PFSK-1 (cell line): ENCODE measurements around the gene ZFAND5.

Source experiments
- FOXP2 ChIP-seq: optimal IDR thresholded peaks from 2 replicates; pipeline ENCODE3; 2011; ENCODE audit warnings: borderline replicate concordance, control low read depth, inconsistent platforms; ENCODE audit not compliant: insufficient read depth; ENCODE audit errors: extremely low read length, extremely low read depth
- POLR2AphosphoS5 ChIP-seq: IDR thresholded peaks from 2 replicates; pipeline ENCODE4 v1.6.1; 2012; ENCODE audit warnings: low read depth, mild to moderate bottlenecking, control low read depth, low read length, moderate library complexity
- SIN3A ChIP-seq: IDR thresholded peaks from 2 replicates; pipeline ENCODE4 v1.6.1; 2012; ENCODE audit warnings: mild to moderate bottlenecking, low read length, moderate library complexity, borderline replicate concordance; ENCODE audit not compliant: insufficient read depth
- TAF1 ChIP-seq: IDR thresholded peaks from 2 replicates; pipeline ENCODE4 v1.6.1; 2012; ENCODE audit warnings: low read length, control low read depth, borderline replicate concordance; ENCODE audit not compliant: insufficient read depth
- TF ChIP-seq, protein P1 (sequence below), 2 experiments: IDR thresholded peaks; 2 replicates each; pipeline versions ENCODE4 v1.6.1 to v1.8.0; 2011 to 2012; ENCODE audit warnings: low read depth in 2 of 2, low read length in 2 of 2, control low read depth in 1 of 2, inconsistent platforms in 1 of 2, mild to moderate bottlenecking in 1 of 2, moderate library complexity in 1 of 2; ENCODE audit not compliant: insufficient read depth in 1 of 2

The ZFAND5 gene

DNA sequence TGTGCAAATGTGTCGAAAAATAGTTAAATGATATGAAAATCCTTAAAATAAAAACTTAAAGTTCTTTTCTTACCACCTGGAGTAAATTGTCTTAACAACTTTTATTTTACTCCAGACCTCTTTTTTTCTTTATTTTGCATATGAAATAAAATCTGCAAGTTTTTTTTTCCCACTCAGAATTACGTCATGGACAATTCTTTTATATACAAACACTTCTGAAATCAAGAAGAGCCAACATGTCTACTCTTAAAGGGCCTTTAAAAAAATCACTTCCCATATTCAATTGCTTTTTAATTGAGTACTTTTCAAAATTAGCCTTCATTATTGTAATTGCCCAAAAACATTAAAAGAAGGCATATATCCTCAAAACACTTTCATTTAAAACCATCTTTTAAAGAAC, 37.7 kb upstream of the ZFAND5 start:
- TF ChIP-seq, protein P1, sequence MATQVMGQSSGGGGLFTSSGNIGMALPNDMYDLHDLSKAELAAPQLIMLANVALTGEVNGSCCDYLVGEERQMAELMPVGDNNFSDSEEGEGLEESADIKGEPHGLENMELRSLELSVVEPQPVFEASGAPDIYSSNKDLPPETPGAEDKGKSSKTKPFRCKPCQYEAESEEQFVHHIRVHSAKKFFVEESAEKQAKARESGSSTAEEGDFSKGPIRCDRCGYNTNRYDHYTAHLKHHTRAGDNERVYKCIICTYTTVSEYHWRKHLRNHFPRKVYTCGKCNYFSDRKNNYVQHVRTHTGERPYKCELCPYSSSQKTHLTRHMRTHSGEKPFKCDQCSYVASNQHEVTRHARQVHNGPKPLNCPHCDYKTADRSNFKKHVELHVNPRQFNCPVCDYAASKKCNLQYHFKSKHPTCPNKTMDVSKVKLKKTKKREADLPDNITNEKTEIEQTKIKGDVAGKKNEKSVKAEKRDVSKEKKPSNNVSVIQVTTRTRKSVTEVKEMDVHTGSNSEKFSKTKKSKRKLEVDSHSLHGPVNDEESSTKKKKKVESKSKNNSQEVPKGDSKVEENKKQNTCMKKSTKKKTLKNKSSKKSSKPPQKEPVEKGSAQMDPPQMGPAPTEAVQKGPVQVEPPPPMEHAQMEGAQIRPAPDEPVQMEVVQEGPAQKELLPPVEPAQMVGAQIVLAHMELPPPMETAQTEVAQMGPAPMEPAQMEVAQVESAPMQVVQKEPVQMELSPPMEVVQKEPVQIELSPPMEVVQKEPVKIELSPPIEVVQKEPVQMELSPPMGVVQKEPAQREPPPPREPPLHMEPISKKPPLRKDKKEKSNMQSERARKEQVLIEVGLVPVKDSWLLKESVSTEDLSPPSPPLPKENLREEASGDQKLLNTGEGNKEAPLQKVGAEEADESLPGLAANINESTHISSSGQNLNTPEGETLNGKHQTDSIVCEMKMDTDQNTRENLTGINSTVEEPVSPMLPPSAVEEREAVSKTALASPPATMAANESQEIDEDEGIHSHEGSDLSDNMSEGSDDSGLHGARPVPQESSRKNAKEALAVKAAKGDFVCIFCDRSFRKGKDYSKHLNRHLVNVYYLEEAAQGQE (IDR thresholded peaks at IDR 0.05; ENCODE audit: insufficient read depth in 1 of 2, low read depth in 2 of 2, low read length in 2 of 2) = no peak
- TF ChIP-seq SIN3A = no peak
- TF ChIP-seq TAF1 = no peak
- no peak for TF ChIP-seq FOXP2
- TF ChIP-seq POLR2AphosphoS5 = no peak

DNA sequence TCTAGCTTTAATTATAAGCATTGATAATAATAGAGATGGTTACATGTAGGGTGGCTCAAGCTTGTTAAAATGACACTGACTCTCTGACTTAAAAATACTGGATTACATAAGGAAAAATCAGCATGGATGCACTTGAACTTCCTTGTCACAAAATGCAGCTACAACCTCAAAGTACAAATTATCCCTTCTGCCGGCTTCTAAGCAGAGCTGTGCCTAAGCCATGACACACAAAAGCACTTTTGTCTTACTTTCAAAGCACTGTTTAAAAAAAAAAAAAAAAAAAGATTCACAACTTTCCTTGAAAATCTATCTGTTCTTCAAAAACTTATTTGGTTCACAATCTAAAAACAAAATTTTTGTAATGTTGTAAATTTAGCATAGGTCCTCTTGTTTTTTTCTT, 36.4 kb upstream of the ZFAND5 start:
- TF ChIP-seq FOXP2 (no peak), TAF1 (no peak), POLR2AphosphoS5 (no peak), SIN3A (no peak)
- TF ChIP-seq, protein P1 (IDR thresholded peaks at IDR 0.05; ENCODE audit: insufficient read depth in 1 of 2, low read depth in 2 of 2, low read length in 2 of 2) = no peak

DNA sequence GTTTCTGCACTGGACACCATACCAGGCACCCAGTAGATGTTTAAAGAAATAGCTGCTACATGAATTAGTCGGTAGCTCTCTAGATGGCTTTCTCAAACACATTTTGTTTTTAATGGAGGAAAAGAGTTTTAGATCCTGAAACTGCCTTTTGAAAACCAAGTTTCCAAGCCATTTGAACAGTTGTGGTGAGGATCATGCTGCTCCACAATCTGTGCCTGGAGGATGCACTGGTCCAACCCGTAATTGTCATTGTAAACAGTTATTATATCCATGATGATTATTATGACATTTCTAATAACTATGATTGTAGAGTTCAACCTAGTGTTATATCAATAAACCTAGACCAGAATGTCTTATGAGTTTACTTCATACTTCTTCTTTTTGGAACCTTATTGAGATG, 35.9 kb upstream of the ZFAND5 start:
- TF ChIP-seq POLR2AphosphoS5 = no peak
- TF ChIP-seq, protein P1 (IDR thresholded peaks at IDR 0.05; ENCODE audit: insufficient read depth in 1 of 2, low read depth in 2 of 2, low read length in 2 of 2) = no peak
- no peak for TF ChIP-seq TAF1
- TF ChIP-seq SIN3A = no peak
- TF ChIP-seq FOXP2 = no peak

DNA sequence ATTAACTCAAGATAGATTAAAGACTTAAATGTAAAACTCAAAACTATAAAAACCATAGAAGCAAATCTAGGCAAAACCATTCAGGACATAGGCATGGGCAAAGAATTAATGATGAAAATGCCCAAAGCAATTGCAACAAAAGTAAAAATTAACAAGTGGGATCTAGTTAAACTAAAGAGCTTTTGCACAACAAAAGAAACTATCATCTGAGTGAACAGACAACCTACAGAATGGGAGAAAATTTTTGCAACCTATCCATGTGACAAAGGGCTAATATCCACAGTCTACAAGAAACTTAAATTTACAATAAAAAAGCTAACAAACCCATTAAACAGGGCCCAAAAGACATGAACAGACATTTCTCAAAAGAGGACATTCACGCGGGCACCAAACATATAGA, 34.4 kb upstream of the ZFAND5 start:
- TF ChIP-seq POLR2AphosphoS5 (no peak), FOXP2 (no peak), SIN3A (no peak), TAF1 (no peak)
- TF ChIP-seq, protein P1 (IDR thresholded peaks at IDR 0.05; ENCODE audit: insufficient read depth in 1 of 2, low read depth in 2 of 2, low read length in 2 of 2) = no peak
